Neuronal stem cell (in vitro differentiated cells): ENCODE data around the gene ATG4C.
"Not testable (repeated sequence)": the region's sequence is repeated elsewhere in the genome, so short reads cannot be mapped to it uniquely, and the experiment has no call there.

Experiments used
- DNase-seq: peaks from one replicate; pipeline ENCODE4 v3.0.0-alpha.2; 2013; ENCODE audit warnings: low spot score
- H2AFZ ChIP-seq: one replicate; pipeline ENCODE4 v1.6.1; 2013; ENCODE audit warnings: mild to moderate bottlenecking, low read length, inconsistent platforms
- H2AK5ac ChIP-seq: 2 replicates; pipeline ENCODE4 v1.6.1; 2013; ENCODE audit warnings: low read depth, mild to moderate bottlenecking, inconsistent platforms, low read length, moderate library complexity, mixed read lengths
- H2BK120ac ChIP-seq: 2 replicates; pipeline ENCODE4 v1.6.1; 2013; ENCODE audit warnings: low read depth, mild to moderate bottlenecking, inconsistent platforms, low read length, moderate library complexity, mixed read lengths
- H2BK12ac ChIP-seq: one replicate; pipeline ENCODE4 v1.6.1; 2013; ENCODE audit warnings: low read length, inconsistent platforms
- H2BK15ac ChIP-seq: 2 replicates; pipeline ENCODE4 v1.6.1; 2013; ENCODE audit warnings: mild to moderate bottlenecking, low read length, inconsistent platforms, mixed read lengths
- H2BK5ac ChIP-seq: one replicate; pipeline ENCODE4 v1.6.1; 2013; ENCODE audit warnings: inconsistent platforms, mild to moderate bottlenecking, low read length, moderate library complexity
- H3K14ac ChIP-seq: one replicate; pipeline ENCODE4 v1.6.1; 2013; ENCODE audit warnings: low read length, inconsistent platforms
- H3K18ac ChIP-seq: 2 replicates; pipeline ENCODE4 v1.6.1; 2013; ENCODE audit warnings: low read length, inconsistent platforms
- H3K23ac ChIP-seq: 2 replicates; pipeline ENCODE4 v1.6.1; 2013; ENCODE audit warnings: low read depth, mild to moderate bottlenecking, mixed read lengths, low read length, inconsistent platforms; ENCODE audit not compliant: poor library complexity
- H3K27ac ChIP-seq: replicated peaks from 3 replicates; pipeline ENCODE4 v1.5.1; 2013; ENCODE audit warnings: low read length, inconsistent platforms
- H3K27me3 ChIP-seq, 3 experiments: 2 replicates each; pipeline ENCODE4 v1.6.1; 2013; ENCODE audit warnings: low read length in 3 of 3, mild to moderate bottlenecking in 2 of 3, inconsistent platforms in 1 of 3, low read depth in 1 of 3, mixed read lengths in 1 of 3, moderate library complexity in 1 of 3; ENCODE audit not compliant: control insufficient read depth in 3 of 3, insufficient read depth in 3 of 3
- H3K36me3 ChIP-seq, 2 donors: replicated peaks in 1 of 2; 2 replicates each; pipeline ENCODE4 v1.6.1; 2013; ENCODE audit warnings: low read length in 2 of 2; ENCODE audit not compliant: control insufficient read depth in 2 of 2, insufficient read depth in 2 of 2
- H3K4ac ChIP-seq: 2 replicates; pipeline ENCODE4 v1.6.1; 2013; ENCODE audit warnings: inconsistent platforms, mild to moderate bottlenecking, low read length, moderate library complexity
- H3K4me1 ChIP-seq, 2 donors: 1 replicate in 1 of 2; 2 replicates in 1 of 2; pipeline ENCODE4 v1.6.1; 2013; ENCODE audit warnings: low read length in 2 of 2, low read depth in 1 of 2; ENCODE audit not compliant: control insufficient read depth in 2 of 2, insufficient read depth in 1 of 2
- H3K4me2 ChIP-seq: one replicate; pipeline ENCODE4 v1.6.1; 2013; ENCODE audit warnings: mild to moderate bottlenecking, low read length, inconsistent platforms; ENCODE audit not compliant: insufficient read depth, poor library complexity, severe bottlenecking
- H3K4me3 ChIP-seq, 2 donors: 2 replicates each; pipeline ENCODE4 v1.5.1; 2013; ENCODE audit warnings: low read length in 2 of 2, mild to moderate bottlenecking in 2 of 2, inconsistent platforms in 1 of 2, moderate library complexity in 1 of 2
- H3K79me1 ChIP-seq: one replicate; pipeline ENCODE4 v1.6.1; 2013; ENCODE audit warnings: low read depth, mild to moderate bottlenecking, inconsistent platforms, low read length, moderate library complexity
- H3K9ac ChIP-seq: one replicate; pipeline ENCODE4 v1.6.1; 2013; ENCODE audit warnings: mild to moderate bottlenecking, low read depth, low read length, inconsistent platforms; ENCODE audit not compliant: poor library complexity
- H3K9me3 ChIP-seq, 2 donors: replicated peaks in 1 of 2; 2 replicates each; pipeline versions ENCODE3 to v1.6.1; 2013; ENCODE audit warnings: low read length in 2 of 2, mild to moderate bottlenecking in 2 of 2, inconsistent platforms in 1 of 2, low read depth in 1 of 2, mixed read lengths in 1 of 2, moderate library complexity in 1 of 2; ENCODE audit not compliant: control insufficient read depth in 2 of 2, insufficient read depth in 1 of 2
- H4K8ac ChIP-seq: one replicate; pipeline ENCODE4 v1.6.1; 2013; ENCODE audit warnings: low read depth, mild to moderate bottlenecking, inconsistent platforms, low read length, moderate library complexity
- H4K91ac ChIP-seq: one replicate; pipeline ENCODE4 v1.6.1; 2013; ENCODE audit warnings: low read length, low read depth, mild to moderate bottlenecking, inconsistent platforms; ENCODE audit not compliant: poor library complexity
- WGBS, 2 donors: extraction: QIAGEN DNeasy Blood & Tissue Kit; methylation state at CpG; one replicate each; pipeline ENCODE4 v1.1.7; 2013; ENCODE audit warnings: missing lambda C conversion rate in 2 of 2, mixed read lengths in 1 of 2; ENCODE audit not compliant: insufficient read length in 2 of 2, insufficient replicate concordance in 1 of 2; ENCODE audit errors: extremely low coverage in 2 of 2; 5-methylcytosine and 5-hydroxymethylcytosine counted together

Gene ATG4C

GRCh38 chr1:62768551-62768950 is 15.4 kb upstream of the ATG4C start:
- not testable (repeated sequence) for H2BK5ac ChIP-seq, H3K27ac ChIP-seq, H4K8ac ChIP-seq, H3K4me3 ChIP-seq, H2BK120ac ChIP-seq, H3K4me2 ChIP-seq, H2BK12ac ChIP-seq, H3K23ac ChIP-seq, H3K4me1 ChIP-seq, H3K18ac ChIP-seq, H2AFZ ChIP-seq, H3K36me3 ChIP-seq, H3K4ac ChIP-seq, H3K79me1 ChIP-seq, H4K91ac ChIP-seq, H3K9me3 ChIP-seq, H2AK5ac ChIP-seq, DNase-seq, H3K9ac ChIP-seq, H3K27me3 ChIP-seq, H2BK15ac ChIP-seq, H3K14ac ChIP-seq
- WGBS, 2 donors, result no CpG with 5 or more reads among the region's 11 CpGs

- WGBS, 2 donors, result no CpG with 5 or more reads among the region's 1 CpG
- no peaks in the 10 kb centered on the region for H3K4me1 ChIP-seq
- no peak overlapping the region for H2AFZ ChIP-seq
- no peaks in the 10 kb centered on the region for H3K27me3 ChIP-seq
- no peak overlapping the region for H2BK12ac ChIP-seq
- H2BK120ac ChIP-seq, result no peak overlapping the region
- H2AK5ac ChIP-seq, result no peak overlapping the region
- no peak overlapping the region for H2BK5ac ChIP-seq
- H3K23ac ChIP-seq, result no peak overlapping the region
- peaks cover 0 to 3% of the 10 kb centered on the region in 2 donors for H3K9me3 ChIP-seq
- no peak overlapping the region for H4K8ac ChIP-seq
- H3K4me3 ChIP-seq, result no peak overlapping the region
- no peak for DNase-seq
- H3K4ac ChIP-seq, result no peak overlapping the region
- H3K4me2 ChIP-seq, result no peak overlapping the region
- H4K91ac ChIP-seq, result no peak overlapping the region
- H3K9ac ChIP-seq, result no peak overlapping the region
- H2BK15ac ChIP-seq, result no peak overlapping the region
- H3K18ac ChIP-seq, result no peak overlapping the region
- peaks cover 2% of the 10 kb centered on the region for H3K79me1 ChIP-seq
- no peak overlapping the region for H3K14ac ChIP-seq
- no peaks in the 10 kb centered on the region for H3K36me3 ChIP-seq
- no peak overlapping the region for H3K27ac ChIP-seq
Measured at GRCh38 chr1:62772607-62773295, 11.2 kb upstream of the ATG4C start.

- Histone ChIP-seq H3K36me3 (no peaks in the 10 kb centered on the region), H3K23ac (no peak overlapping the region), H3K9me3 (peaks cover 0 to 3% of the 10 kb centered on the region in 2 donors), H3K4me1 (peaks cover 0 to 3% of the 10 kb centered on the region in 2 donors), H4K8ac (no peak overlapping the region), H3K14ac (no peak overlapping the region), H3K4me2 (no peak overlapping the region), H2AK5ac (no peak overlapping the region), H2BK12ac (no peak overlapping the region), H2BK15ac (no peak overlapping the region), H4K91ac (no peak overlapping the region), H3K4ac (no peak overlapping the region), H3K9ac (no peak overlapping the region), H2BK5ac (no peak overlapping the region), H3K27ac (no peak overlapping the region), H3K79me1 (peaks cover 2% of the 10 kb centered on the region), H2AFZ (no peak overlapping the region), H3K18ac (no peak overlapping the region), H3K4me3 (no peak overlapping the region), H2BK120ac (no peak overlapping the region), H3K27me3 (no peaks in the 10 kb centered on the region)
- no peak for DNase-seq
- no CpG with 5 or more reads among the region's 2 CpGs for WGBS, 2 donors
Measured at GRCh38 chr1:62774006-62774405, 9.9 kb upstream of the ATG4C start.

GRCh38 chr1:62774971-62775595 is 8.8 kb upstream of the ATG4C start:
- H3K4me2 ChIP-seq, result no peak overlapping the region
- H3K27me3 ChIP-seq, result no peaks in the 10 kb centered on the region
- peaks cover 2% of the 10 kb centered on the region for H3K79me1 ChIP-seq
- no peak overlapping the region for H3K14ac ChIP-seq
- no peak overlapping the region for H2AK5ac ChIP-seq
- WGBS, 2 donors, result no CpG with 5 or more reads among the region's 3 CpGs
- H3K9ac ChIP-seq, result no peak overlapping the region
- H3K27ac ChIP-seq, result no peak overlapping the region
- no peak for DNase-seq
- H3K23ac ChIP-seq, result no peak overlapping the region
- H3K4ac ChIP-seq, result no peak overlapping the region
- no peak overlapping the region for H2BK120ac ChIP-seq
- peaks cover 0 to 3% of the 10 kb centered on the region in 2 donors for H3K4me1 ChIP-seq
- H2AFZ ChIP-seq, result no peak overlapping the region
- H4K8ac ChIP-seq, result no peak overlapping the region
- no peak overlapping the region for H2BK15ac ChIP-seq
- H2BK5ac ChIP-seq, result no peak overlapping the region
- H3K36me3 ChIP-seq, result no peaks in the 10 kb centered on the region
- H2BK12ac ChIP-seq, result no peak overlapping the region
- no peak overlapping the region for H3K4me3 ChIP-seq
- H4K91ac ChIP-seq, result no peak overlapping the region
- H3K18ac ChIP-seq, result no peak overlapping the region
- peaks cover 0 to 3% of the 10 kb centered on the region in 2 donors for H3K9me3 ChIP-seq
